ENCODE data around the gene SUN5. TPM values are rescaled to one million over a fixed set of nuclear protein-coding genes. Genes with fewer than 3 reads are reported as not detected.

SUN5 gene
- total and polyA plus RNA-seq, 2 of the 8 experiments (the other 6 are each of a cell fraction or from before 2014, with no cell fraction given): not detected

DNA sequence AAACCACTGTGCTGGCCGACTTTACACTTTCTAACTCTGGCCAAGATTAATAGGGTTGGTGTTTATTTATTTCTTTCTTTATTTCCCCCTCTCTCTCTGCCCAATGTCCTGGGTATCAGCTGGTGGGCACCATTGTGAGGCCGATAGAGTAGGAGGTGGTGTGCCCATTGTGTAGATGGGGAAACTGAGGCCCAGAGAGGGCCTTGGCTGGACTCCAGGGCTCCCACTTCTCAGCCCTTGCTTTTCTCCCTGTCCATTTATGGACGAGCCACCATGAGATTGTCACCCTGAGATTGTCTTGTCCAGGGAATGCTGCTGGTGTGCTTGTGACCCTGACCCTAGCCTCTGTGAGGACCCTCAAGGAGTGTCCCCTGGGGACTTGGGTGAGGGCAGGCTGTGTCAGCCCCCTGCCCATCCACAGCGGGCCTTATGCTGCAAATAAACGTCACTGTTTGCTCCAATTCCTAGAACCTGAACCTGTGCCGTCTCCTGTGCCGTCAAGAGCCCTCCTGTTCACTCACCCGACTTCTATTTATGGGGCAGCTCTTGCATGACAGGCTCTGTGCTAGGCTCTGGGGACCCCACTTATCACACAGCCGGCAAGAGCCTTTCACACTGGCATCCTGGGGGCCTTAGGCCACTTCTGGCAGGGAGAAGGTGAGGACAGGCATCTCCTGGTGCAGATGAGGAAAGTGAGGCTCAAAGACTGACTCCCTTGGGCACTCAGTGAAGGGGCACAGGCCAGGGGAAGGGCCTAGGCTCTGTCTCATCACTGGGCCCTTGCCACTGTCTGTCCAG is 24.8 kb downstream of the SUN5 start (continued):
- TF ChIP-seq CHD7 (IDR thresholded peaks at IDR 0.05; ENCODE audit: insufficient replicate concordance, low read length): no peak
- TF ChIP-seq CBX8 (IDR thresholded peaks at IDR 0.05; ENCODE audit: borderline replicate concordance, low read depth, low read length): no peak
- TF ChIP-seq EGR1 (IDR thresholded peaks at IDR 0.05; ENCODE audit: borderline replicate concordance, low read depth, low read length): no peak
